HepG2 (cell line): ENCODE results near the gene ABCG8. TPM values are rescaled to one million over a fixed set of nuclear protein-coding genes. Genes with fewer than 3 reads are reported as not detected.
A peak's percentile ranks its signal among the peaks of the same experiment; 100 is the strongest.

ENCODE experiments used
- ARHGAP35 ChIP-seq: sonication (generic); formaldehyde crosslinking; IDR thresholded peaks from 2 replicates; pipeline ENCODE4 v1.9.0; 2022; ENCODE audit warnings: mild to moderate bottlenecking, inconsistent platforms, moderate library complexity, missing genetic modification reagents, borderline replicate concordance
- ATF7 ChIP-seq, 2 experiments: fragments of 450-650 bp in 1 of 2; sonication (generic) in 1 of 2; formaldehyde crosslinking in 1 of 2; IDR thresholded peaks; 2 replicates each; pipeline versions ENCODE4 v1.4.0 to v1.6.1; 2016 to 2020; ENCODE audit warnings: antibody characterized with exemption in 1 of 2, mild to moderate bottlenecking in 1 of 2, missing genetic modification reagents in 1 of 2
- ATM ChIP-seq: fragments of 450-650 bp; IDR thresholded peaks from 2 replicates; pipeline ENCODE4 v1.7.1; 2017; ENCODE audit warnings: mild to moderate bottlenecking, borderline replicate concordance
- BCL6 ChIP-seq: IDR thresholded peaks from 2 replicates; pipeline ENCODE4 v1.6.1; 2016; ENCODE audit warnings: missing genetic modification reagents, missing compliant biosample characterization
- EED ChIP-seq: sonication (generic); formaldehyde crosslinking; IDR thresholded peaks from 2 replicates; pipeline ENCODE4 v1.5.0; 2020; ENCODE audit warnings: mild to moderate bottlenecking, missing genetic modification reagents
- HES4 ChIP-seq: sonication (generic); formaldehyde crosslinking; IDR thresholded peaks from 2 replicates; pipeline ENCODE4 v1.9.0; 2021; ENCODE audit warnings: mild to moderate bottlenecking, missing genetic modification reagents, borderline replicate concordance
- MXI1 ChIP-seq: IDR thresholded peaks from 3 replicates; pipeline ENCODE4 v1.6.1; 2012; ENCODE audit warnings: low read depth, low read length, inconsistent platforms, borderline replicate concordance
- SIN3A ChIP-seq: IDR thresholded peaks from 2 replicates; pipeline ENCODE4 v1.6.1; 2011; ENCODE audit warnings: low read depth, mild to moderate bottlenecking, control low read depth, low read length, borderline replicate concordance
- TERF1 ChIP-seq: sonication (generic); formaldehyde crosslinking; IDR thresholded peaks from 2 replicates; pipeline ENCODE4 v1.8.0; 2022; ENCODE audit warnings: mild to moderate bottlenecking, missing genetic modification reagents, moderate library complexity
- THAP8 ChIP-seq: sonication (generic); formaldehyde crosslinking; IDR thresholded peaks from 2 replicates; pipeline ENCODE4 v1.5.1; 2020; ENCODE audit warnings: missing genetic modification reagents, mild to moderate bottlenecking, borderline replicate concordance
- ZNF121 ChIP-seq: sonication (generic); formaldehyde crosslinking; IDR thresholded peaks from 2 replicates; pipeline ENCODE4 v1.5.0; 2020; ENCODE audit warnings: mild to moderate bottlenecking, missing genetic modification reagents
- ZNF253 ChIP-seq: sonication (generic); formaldehyde crosslinking; IDR thresholded peaks from 2 replicates; pipeline ENCODE4 v1.8.0; 2022; ENCODE audit warnings: mild to moderate bottlenecking, missing genetic modification reagents, borderline replicate concordance
- ZNF331 ChIP-seq: sonication (generic); formaldehyde crosslinking; IDR thresholded peaks from 2 replicates; pipeline ENCODE4 v1.4.0; 2020; ENCODE audit warnings: missing genetic modification reagents
- ZNF619 ChIP-seq: sonication (generic); formaldehyde crosslinking; IDR thresholded peaks from 2 replicates; pipeline ENCODE4 v1.4.0; 2020; ENCODE audit warnings: mild to moderate bottlenecking, missing genetic modification reagents
- ZNF784 ChIP-seq: sonication (generic); formaldehyde crosslinking; IDR thresholded peaks from 2 replicates; pipeline ENCODE4 v1.5.1; 2020; ENCODE audit warnings: missing genetic modification reagents, mild to moderate bottlenecking, borderline replicate concordance
- ZSCAN25 ChIP-seq: sonication (generic); formaldehyde crosslinking; IDR thresholded peaks from 2 replicates; pipeline ENCODE4 v1.8.0; 2022; ENCODE audit warnings: mild to moderate bottlenecking, missing genetic modification reagents
- polyA plus RNA-seq, 8 experiments: library from polyadenylated mRNA; depleted of rRNA in 3 of 8; stranded (reverse) in 7 of 8; unstranded in 1 of 8; fragments of >200 nt; fragmentation: Illumina TruSeq in 4 of 8; extraction: Trizol in 4 of 8; gene quantifications; 2 replicates each; pipeline versions ENCODE4 v1.2.1 to v1.2.3, GENCODE V29; 2011 to 2016; ENCODE audit warnings: low read depth in 4 of 8, missing spikeins in 1 of 8, mixed read lengths in 1 of 8; ENCODE audit not compliant: insufficient read depth in 1 of 8
- total RNA-seq, 5 experiments: library from RNA; depleted of rRNA; stranded (reverse); fragments of >200 nt; fragmentation: Illumina TruSeq; extraction: Trizol; gene quantifications; 2 replicates each; pipeline ENCODE4 v1.2.3, GENCODE V29; 2016; ENCODE audit warnings: low read depth in 1 of 5
- TF ChIP-seq, protein P1 (sequence below): sonication (generic); formaldehyde crosslinking; IDR thresholded peaks from one replicate; pipeline ENCODE4 v1.5.1; 2020; ENCODE audit warnings: mild to moderate bottlenecking, missing genetic modification reagents; ENCODE audit errors: not compliant biosample characterization

The ABCG8 gene
- total and polyA plus RNA-seq, 2 of the 13 experiments (the other 11 are each of a cell fraction or from before 2014, with no cell fraction given): 8.1 to 8.8 TPM

DNA sequence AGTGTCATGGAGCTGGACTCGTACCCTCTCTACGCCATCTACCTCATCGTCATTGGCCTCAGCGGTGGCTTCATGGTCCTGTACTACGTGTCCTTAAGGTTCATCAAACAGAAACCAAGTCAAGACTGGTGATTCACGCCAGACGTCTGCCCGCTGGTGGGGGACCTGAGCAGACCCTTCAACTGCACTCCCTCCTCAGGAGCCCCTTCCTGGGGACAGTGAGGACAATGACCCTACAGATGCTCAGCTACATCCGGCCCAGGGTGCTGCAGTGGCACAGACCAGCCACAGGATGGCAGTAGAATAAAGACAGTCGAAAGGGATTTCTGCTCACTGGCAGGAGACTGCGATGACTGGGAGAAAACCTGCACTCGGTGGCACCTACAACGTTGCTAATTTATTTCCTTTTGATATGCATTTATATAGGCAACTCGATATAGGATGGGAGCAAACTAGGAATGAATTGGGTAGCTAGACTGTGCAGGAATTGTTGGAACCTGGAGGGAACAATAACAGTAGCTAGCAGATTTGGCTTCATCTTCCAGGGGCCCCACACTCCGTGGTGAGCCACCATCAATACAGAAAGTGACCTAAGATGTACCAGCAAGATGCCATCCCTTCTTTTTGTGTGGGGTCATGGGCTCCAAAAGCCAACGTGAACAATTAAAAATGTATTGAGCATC lies 39.2 kb downstream of the ABCG8 start (continued):
- TF ChIP-seq, protein P1, sequence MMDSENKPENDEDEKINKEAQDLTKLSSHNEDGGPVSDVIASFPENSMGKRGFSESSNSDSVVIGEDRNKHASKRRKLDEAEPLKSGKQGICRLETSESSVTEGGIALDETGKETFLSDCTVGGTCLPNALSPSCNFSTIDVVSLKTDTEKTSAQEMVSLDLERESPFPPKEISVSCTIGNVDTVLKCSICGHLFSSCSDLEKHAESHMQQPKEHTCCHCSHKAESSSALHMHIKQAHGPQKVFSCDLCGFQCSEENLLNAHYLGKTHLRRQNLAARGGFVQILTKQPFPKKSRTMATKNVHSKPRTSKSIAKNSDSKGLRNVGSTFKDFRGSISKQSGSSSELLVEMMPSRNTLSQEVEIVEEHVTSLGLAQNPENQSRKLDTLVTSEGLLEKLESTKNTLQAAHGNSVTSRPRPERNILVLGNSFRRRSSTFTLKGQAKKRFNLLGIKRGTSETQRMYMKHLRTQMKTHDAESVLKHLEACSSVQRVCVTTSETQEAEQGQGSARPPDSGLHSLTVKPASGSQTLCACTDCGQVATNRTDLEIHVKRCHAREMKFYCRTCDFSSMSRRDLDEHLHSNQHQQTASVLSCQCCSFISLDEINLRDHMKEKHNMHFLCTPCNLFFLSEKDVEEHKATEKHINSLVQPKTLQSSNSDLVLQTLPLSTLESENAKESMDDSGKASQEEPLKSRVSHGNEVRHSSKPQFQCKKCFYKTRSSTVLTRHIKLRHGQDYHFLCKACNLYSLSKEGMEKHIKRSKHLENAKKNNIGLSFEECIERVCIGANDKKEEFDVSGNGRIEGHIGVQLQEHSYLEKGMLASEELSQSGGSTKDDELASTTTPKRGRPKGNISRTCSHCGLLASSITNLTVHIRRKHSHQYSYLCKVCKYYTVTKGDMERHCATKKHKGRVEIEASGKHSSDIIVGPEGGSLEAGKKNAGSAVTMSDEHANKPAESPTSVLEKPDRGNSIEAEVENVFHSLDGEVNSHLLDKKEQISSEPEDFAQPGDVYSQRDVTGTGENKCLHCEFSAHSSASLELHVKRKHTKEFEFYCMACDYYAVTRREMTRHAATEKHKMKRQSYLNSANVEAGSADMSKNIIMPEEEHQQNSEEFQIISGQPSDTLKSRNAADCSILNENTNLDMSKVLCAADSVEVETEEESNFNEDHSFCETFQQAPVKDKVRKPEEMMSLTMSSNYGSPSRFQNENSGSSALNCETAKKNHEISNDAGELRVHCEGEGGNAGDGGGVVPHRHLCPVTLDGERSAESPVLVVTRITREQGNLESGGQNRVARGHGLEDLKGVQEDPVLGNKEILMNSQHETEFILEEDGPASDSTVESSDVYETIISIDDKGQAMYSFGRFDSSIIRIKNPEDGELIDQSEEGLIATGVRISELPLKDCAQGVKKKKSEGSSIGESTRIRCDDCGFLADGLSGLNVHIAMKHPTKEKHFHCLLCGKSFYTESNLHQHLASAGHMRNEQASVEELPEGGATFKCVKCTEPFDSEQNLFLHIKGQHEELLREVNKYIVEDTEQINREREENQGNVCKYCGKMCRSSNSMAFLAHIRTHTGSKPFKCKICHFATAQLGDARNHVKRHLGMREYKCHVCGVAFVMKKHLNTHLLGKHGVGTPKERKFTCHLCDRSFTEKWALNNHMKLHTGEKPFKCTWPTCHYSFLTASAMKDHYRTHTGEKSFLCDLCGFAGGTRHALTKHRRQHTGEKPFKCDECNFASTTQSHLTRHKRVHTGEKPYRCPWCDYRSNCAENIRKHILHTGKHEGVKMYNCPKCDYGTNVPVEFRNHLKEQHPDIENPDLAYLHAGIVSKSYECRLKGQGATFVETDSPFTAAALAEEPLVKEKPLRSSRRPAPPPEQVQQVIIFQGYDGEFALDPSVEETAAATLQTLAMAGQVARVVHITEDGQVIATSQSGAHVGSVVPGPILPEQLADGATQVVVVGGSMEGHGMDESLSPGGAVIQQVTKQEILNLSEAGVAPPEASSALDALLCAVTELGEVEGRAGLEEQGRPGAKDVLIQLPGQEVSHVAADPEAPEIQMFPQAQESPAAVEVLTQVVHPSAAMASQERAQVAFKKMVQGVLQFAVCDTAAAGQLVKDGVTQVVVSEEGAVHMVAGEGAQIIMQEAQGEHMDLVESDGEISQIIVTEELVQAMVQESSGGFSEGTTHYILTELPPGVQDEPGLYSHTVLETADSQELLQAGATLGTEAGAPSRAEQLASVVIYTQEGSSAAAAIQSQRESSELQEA (CRISPR knock-in tag): no peak
- TF ChIP-seq ZSCAN25 (CRISPR knock-in tag) (no peak), HES4 (CRISPR knock-in tag) (no peak), SIN3A (no peak), ZNF121 (CRISPR knock-in tag) (no peak), ZNF784 (CRISPR knock-in tag) (no peak), ZNF619 (CRISPR knock-in tag) (no peak), THAP8 (CRISPR knock-in tag) (no peak), BCL6 (CRISPR knock-in tag) (no peak), TERF1 (no peak), EED (CRISPR knock-in tag) (0 out of 2 replicates have a peak, but pooled peaks have one; percentile 38), ARHGAP35 (CRISPR knock-in tag) (no peak), ZNF331 (peak; percentile 47; the same call in 1 of the 2 replicates), MXI1 (no peak), ATF7 (IDR thresholded peaks at IDR 0.05) (no peak), ATF7 (CRISPR knock-in tag; IDR thresholded peaks at IDR 0.05) (no peak), ZNF253 (CRISPR knock-in tag) (no peak), ATM (no peak)
